ENCODE results near the gene CCDC69.
"Not testable (repeated sequence)": the region's sequence is repeated elsewhere in the genome, so short reads cannot be mapped to it uniquely, and the experiment has no call there.

The CCDC69 gene

GRCh38 chr5:151223447-151224264 lies at the start of gene CCDC69:
Gene CCDC69, minus strand, starts transcription at chr5:151224092. Its CDS starts 122 bp downstream, at chr5:151223970.
- peak; percentile 80 to 84 for DNase-seq
- peak; percentile 6 for TF ChIP-seq POLR2A (IDR thresholded peaks at IDR 0.05; ENCODE audit: low read length)
- TF ChIP-seq GATA1 (IDR thresholded peaks at IDR 0.05; ENCODE audit: low read depth, low read length): no peak

- DNase-seq: no peak
- TF ChIP-seq GATA1 (IDR thresholded peaks at IDR 0.05; ENCODE audit: low read depth, low read length): no peak
- TF ChIP-seq POLR2A (IDR thresholded peaks at IDR 0.05; ENCODE audit: low read length): no peak
Observed at GRCh38 chr5:151271336-151271735, 47.4 kb upstream of the CCDC69 start.

DNA sequence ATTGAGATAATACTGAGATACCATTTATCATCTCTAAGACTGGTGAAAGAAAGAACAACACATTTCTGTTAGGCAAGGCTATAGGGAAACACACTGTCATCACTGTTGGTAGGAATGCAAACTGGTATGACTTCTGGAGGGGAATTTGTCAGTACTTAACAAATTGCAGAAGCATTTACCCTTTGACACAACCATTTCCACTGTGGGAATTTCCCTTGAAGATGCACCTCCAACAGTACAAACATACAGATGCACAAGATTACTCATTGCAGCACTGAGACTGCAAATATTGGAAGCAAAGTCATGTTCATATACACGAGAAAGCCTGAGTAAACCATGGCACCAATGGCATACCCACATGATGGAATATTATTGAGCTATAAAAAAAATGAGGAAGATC lies 46.7 kb upstream of the CCDC69 start:
- no peak for DNase-seq
- TF ChIP-seq POLR2A (IDR thresholded peaks at IDR 0.05; ENCODE audit: low read length) (no peak), GATA1 (IDR thresholded peaks at IDR 0.05; ENCODE audit: low read depth, low read length) (no peak)

GRCh38 chr5:151267491-151268260 lies 43.8 kb upstream of the CCDC69 start:
- TF ChIP-seq POLR2A (IDR thresholded peaks at IDR 0.05; ENCODE audit: low read length): no peak
- no peak for TF ChIP-seq GATA1 (IDR thresholded peaks at IDR 0.05; ENCODE audit: low read depth, low read length)
- no peak for DNase-seq

- TF ChIP-seq GATA1 (IDR thresholded peaks at IDR 0.05; ENCODE audit: low read depth, low read length) (no peak), POLR2A (IDR thresholded peaks at IDR 0.05; ENCODE audit: low read length) (no peak)
- DNase-seq: peak in 1 of 2 experiments; percentile 12
Observed at GRCh38 chr5:151264113-151264512, 40.2 kb upstream of the CCDC69 start.

DNA sequence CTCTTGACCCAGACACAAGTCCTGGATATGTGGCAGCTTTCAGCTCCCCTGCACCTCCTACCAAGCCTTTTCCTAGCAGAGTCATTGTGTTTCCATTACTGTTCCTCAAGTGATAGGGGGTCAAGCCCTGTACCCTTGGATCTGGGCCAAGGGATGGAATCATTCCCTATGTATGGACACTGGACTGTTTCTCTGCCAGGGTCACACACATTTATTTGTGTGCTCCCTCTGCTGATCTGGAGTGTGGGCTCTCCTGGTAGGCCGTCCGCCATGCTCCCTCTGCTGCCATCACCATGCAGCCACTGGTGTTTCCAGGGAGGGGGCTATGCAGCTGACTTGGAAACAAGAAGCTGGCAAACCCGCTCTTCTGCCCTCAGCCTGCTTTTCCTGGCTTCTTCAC lies 38.6 kb upstream of the CCDC69 start:
- DNase-seq: no peak
- TF ChIP-seq GATA1 (IDR thresholded peaks at IDR 0.05; ENCODE audit: low read depth, low read length) (no peak), POLR2A (IDR thresholded peaks at IDR 0.05; ENCODE audit: low read length) (no peak)

DNA sequence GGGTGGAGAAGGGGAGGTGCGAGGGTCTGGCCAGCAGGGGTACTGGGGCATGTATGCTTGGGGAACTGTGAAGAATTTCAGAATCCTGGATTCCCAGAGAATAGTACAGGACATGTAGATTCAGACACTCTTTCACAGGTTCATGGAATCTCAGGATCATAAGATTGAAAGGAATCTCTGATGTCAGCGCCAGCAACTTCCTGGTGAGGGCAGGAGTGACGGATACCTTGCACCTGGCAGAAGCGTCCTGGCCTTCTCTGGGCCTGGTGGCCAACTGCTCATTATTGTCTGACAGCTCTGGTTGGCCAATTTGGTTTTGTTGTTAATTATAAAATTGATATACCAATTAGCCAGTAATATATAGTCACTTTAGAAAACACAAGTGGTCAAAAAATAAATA lies 36.0 kb upstream of the CCDC69 start:
- no peak for DNase-seq
- TF ChIP-seq GATA1 (IDR thresholded peaks at IDR 0.05; ENCODE audit: low read depth, low read length): no peak
- TF ChIP-seq POLR2A (IDR thresholded peaks at IDR 0.05; ENCODE audit: low read length): no peak

DNA sequence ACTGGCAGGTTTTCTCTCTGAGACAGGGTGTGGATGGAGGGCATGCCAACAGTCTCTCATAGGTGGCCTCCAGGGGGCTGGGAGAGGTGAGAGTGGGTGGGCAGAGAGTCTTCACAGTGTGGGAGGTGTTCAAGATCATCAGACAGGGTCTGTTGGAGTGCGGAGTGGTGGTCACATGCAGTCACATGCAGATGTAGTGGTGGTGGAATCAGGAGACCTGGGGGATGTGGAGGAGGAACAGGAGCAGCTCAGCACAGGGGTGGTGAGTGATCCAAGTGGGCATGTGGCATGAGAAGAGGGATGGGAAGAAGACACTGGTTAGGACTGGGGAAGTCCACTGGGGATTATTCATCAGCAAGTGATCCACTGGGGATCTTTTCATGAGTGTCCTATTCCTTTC lies 34.9 kb upstream of the CCDC69 start:
- no peak for DNase-seq
- no peak for TF ChIP-seq GATA1 (IDR thresholded peaks at IDR 0.05; ENCODE audit: low read depth, low read length)
- no peak for TF ChIP-seq POLR2A (IDR thresholded peaks at IDR 0.05; ENCODE audit: low read length)

DNA sequence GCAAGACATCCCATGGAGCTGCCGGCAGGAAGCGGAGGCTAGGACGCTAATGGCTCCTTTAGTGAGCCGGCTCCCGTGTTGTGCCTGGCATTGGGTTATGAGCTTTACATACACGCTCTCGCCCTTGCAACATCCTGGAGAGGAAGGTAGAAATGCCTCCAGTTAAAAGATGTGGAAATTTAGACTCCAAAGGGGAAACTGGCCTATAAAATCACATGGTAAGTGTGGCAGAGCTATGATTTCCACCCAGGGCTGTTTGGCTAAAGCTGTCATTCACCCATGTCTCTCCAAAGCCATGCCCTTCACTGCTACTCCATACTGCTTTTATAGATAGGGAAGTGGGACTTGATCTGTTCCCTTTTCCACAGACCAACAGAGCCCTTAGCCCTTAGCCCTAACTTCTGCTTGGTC lies 34.3 kb upstream of the CCDC69 start:
- TF ChIP-seq POLR2A (IDR thresholded peaks at IDR 0.05; ENCODE audit: low read length) (no peak), GATA1 (IDR thresholded peaks at IDR 0.05; ENCODE audit: low read depth, low read length) (no peak)
- DNase-seq: no peak

DNA sequence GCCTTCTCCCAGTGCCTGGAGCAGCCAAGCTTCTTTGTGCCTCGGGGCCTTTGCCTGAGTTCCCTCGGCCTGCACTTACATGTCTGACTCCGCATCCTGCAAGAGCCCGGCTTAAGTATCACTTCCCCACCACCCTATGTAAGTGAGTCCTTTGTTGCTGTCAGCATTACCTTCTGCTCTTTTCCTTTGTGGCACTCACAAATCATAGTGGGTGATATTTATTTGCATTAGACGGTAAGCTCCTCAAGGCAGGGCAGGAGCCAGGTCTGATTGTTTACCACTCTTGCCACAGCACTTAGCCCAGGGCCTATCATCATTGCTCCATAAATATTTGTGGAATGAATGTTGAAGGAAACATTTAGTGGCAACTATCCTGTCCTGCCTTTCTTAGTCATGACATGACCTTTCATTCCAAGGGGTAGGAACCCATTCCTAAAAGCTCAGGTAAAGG lies 33.9 kb upstream of the CCDC69 start:
- no peak for DNase-seq
- TF ChIP-seq POLR2A (IDR thresholded peaks at IDR 0.05; ENCODE audit: low read length) (no peak), GATA1 (IDR thresholded peaks at IDR 0.05; ENCODE audit: low read depth, low read length) (no peak)

DNA sequence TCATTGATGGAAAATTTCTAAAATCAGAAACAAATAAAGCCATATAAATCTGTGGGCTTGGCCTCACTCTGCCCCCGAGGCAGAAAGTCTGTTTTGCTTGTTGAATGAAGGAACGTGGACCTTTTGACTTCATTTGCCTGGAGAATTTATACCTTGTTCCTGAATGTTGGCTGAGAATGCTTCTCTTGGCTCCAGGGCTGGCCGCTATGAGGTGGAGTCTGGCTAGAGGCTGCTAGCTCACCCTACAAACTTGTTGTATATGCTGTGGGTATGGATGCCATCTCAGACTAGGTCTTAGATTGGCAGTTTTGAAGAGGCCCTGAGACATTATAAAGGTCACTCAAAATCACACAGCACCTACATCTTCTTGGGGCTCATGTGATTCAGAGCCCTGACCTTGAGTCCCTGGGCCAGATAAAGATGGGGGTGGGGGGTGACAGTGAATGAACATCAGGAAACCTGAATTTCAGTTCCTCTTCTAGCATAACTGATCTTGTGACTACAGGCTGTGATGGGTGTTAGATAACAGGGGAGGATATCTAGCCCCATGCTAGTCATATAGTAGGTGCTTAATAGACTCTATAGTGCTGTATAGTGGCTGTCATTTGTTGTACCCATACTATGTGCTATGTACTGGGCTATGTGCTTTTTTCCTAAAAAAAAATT lies 31.9 kb upstream of the CCDC69 start:
- DNase-seq: peak; percentile 31 to 67
- no peak for TF ChIP-seq GATA1 (IDR thresholded peaks at IDR 0.05; ENCODE audit: low read depth, low read length)
- TF ChIP-seq POLR2A (IDR thresholded peaks at IDR 0.05; ENCODE audit: low read length): no peak

DNA sequence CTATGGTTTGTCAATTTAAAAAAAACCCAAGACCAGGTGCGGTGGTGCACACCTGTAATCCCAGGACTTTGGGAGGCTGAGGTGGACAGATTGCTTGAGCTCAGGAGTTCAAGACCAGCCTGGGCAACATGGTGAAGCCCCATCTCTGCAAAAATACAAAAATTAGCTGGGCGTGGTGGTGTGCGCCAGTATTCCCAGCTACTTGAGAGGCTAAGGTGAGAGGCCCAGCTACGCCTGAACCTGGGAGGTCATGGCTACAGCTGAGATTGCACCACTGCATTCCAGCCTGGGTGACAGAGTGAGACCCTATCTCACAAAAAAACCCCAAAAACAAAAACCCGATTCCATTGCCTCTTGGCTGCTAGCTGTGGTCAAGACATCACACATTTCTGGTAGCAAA lies 31.1 kb upstream of the CCDC69 start:
- not testable (repeated sequence) for DNase-seq

DNA sequence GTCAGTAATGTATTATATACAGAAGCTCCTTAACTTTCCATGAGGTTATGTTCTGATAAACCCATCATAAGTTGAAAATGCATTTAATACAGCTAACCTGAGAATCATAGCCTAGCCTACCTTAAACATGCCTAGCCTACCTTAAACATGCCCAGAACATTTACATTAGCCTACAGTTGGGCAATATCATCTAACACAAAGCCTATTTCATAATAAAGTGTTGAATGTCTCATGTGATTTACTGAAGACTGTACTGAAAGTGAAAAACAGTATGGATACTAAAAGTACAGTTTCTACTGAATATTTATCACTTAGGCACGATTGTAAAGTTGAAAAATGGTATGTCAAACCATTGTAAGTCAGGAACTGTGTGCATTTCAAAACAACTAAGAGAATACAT lies 30.7 kb upstream of the CCDC69 start:
- TF ChIP-seq POLR2A (IDR thresholded peaks at IDR 0.05; ENCODE audit: low read length): no peak
- no peak for TF ChIP-seq GATA1 (IDR thresholded peaks at IDR 0.05; ENCODE audit: low read depth, low read length)
- DNase-seq: no peak

DNA sequence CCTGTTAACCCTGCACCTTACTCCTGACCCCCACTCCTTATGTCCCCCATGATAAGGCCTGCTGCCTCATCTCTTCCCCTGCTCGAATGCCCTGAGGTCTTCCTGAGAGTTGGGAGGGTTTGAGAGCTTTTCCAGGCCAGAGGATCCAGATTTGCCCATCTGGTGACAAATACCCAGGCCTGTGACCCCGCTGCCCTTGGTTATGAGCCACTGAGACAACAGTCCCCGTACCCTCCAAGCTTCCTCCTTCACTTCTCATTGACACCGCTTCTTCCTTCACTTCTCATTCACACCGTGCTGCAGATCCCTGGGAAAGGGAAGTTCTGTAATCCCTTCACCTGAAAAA lies 29.7 kb upstream of the CCDC69 start:
- TF ChIP-seq POLR2A (IDR thresholded peaks at IDR 0.05; ENCODE audit: low read length) (no peak), GATA1 (IDR thresholded peaks at IDR 0.05; ENCODE audit: low read depth, low read length) (no peak)
- DNase-seq: no peak

Data from erythroblast (primary cell).